ENCODE measurements around the gene ZC3HAV1L.
A peak's percentile ranks its signal among the peaks of the same experiment; 100 is the strongest.
"Not testable (repeated sequence)": the region's sequence is repeated elsewhere in the genome, so short reads cannot be mapped to it uniquely, and the experiment has no call there.

Gene ZC3HAV1L

GRCh38 chr7:139051655-139052054 is 15.8 kb upstream of the ZC3HAV1L start:
- DNase-seq: no peak

- no peak for DNase-seq
These were observed 14.1 kb upstream of the ZC3HAV1L start for GRCh38 chr7:139049936-139050335.

DNA sequence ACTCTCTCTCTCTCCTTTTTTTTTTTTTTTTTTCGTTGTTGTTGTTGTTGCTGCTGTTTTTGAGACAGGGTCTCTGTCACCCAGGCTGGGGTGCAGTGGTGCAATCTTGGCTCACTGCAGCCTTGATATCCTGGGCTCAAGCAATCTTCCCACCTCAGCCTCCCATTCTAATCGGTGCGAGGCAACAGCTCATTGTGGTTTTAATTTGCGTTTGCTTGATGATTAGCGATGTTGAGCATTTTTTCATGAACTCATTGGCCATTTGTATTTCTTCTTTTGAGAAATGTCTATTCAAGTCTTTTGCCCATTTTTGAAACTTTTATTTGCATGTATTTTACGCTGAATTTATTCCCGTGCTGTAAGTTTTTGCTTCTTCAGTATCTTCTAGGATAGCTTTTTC is 13.3 kb upstream of the ZC3HAV1L start:
- no peak for DNase-seq

DNA sequence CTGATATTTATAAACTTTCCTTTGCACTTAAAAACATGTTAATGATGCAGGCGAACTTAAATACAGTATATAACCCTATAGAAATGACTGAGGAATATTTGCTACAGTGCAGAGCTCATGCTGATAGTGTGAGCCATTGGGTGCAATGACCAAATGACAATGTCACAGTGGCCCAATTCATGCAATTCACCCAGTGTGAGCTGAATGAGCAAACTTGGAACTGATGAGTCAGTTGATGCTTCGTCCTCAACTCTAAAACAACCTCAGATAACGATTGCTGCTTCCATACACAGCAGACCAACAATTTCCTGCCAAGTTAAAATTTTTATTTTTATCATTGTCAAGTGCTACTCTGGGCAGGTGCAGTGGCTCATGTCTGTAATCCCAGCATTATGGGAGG is 12.1 kb upstream of the ZC3HAV1L start:
- no peak for DNase-seq

GRCh38 chr7:139046143-139046542 is 10.3 kb upstream of the ZC3HAV1L start:
- DNase-seq: no peak

DNA sequence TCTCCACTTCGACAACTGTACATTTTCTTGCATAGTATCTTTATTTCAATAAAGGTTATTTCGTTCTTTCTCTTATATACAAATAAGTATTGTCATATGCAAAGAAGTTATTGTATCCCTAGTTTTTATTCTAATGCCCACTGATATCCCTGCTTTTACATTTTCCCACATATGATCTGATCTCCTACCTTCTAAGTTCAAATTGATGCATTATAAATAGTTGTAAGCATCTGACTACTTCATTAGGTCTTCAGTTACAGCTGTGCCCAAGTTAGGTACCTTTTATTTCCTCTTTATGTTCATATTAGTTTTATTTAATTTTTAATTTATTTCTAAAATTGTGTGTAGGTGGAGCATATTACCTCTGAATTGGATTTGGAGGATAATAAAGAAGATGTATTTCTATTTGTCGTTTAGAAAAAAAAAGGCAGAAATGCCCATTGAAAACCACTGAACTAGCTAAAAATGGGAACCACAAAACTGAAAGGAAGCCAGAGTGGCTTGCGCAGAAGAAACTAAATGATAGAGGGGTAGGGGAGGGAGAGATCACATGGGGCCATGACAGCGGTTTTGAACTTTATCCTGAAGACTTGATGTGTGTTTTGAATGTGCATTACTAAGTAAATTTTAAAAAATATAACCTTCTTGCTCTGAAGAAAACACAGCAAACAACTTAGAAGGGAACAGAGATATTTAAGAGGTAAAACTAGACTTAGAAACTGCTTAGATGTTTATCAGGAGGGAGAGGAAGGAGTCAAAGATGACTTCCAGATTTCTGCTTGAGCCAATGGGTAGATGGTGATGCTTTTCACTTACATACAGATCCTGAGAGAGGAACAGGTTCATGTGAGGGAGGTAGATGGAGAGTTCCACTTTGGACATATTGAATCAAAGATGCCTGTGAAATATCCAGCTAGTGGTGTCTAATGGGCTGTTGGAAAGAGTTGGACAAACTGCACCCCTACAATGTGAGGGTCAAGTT is 9.3 kb upstream of the ZC3HAV1L start:
- DNase-seq: no peak

DNA sequence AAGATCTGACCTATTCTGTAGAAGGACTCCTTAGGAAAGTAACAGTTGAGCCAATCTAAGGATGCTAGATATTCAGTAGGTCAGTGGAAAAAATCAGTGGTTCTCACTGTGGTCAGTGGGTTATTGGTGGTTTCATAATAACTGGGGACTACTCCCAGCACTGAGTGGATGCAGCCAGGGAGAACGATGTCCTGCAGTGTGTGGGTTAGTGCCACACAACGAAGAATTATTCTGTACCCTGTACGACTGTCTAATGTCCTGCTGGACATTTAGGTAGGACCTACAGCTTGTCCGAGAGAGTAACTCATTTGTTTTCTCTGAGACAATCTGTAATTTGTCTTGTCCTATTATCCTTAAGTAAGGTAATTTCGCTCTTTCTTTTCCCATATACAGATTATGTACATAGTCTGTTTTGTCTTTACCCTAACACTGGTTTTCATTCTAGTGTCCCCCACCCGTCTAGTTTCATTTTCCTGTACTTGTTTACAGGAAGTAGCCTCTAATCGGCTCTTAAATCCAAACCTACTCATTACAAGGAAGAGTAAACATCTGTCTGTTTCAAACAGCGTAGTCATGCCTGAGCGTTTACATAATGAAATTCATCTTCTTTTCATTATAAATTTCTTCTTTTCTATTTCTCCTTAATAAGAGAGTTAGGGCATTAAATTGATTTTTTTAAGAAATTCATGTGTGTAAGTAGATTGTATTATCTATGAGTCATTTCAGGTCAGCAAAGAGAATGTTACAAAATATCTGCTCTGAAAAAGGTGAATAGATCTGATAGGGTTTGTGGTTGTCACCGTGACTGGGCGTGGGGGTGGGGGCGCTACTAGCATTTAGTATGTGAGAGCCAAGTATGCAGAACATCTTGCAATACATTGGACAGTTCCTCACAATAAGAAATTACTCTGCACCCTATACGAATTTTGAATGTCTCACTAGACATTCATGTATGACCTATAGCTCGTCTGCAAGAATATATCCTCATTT is 8.3 kb upstream of the ZC3HAV1L start:
- no peak for DNase-seq

DNA sequence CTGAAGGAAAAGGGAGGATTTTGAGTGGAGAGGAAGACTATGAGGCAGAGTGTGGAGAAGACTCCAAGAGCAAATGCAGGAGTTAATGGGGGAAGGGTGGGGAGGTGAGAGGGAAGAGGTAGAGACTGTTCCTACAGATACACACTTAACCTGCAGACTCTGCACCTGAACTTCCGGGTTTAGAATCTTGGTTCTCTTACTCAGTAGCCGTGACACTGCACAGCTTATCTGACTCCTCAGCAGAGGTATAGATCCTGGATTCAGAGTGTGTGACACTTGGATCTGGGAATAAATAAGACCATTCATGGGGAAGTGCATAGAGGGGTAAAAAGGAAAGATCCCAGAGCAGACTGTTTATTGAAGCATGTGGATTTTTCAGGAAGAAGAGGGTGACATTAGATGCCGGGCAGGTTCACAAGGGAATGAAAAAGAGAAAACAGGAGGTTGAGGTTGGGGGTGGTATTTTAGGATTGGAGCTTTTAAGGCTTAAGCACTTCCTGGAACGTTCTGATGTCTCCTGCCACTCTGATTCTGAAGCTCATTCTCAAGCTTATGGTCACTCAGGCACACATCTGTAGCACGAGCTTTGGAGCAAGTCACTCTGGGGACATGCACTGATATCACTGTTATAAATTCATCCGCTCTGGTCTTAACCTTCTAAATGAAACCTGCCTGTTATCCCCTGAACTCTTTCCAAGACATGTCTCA is 5.7 kb upstream of the ZC3HAV1L start:
- no peak for DNase-seq

DNA sequence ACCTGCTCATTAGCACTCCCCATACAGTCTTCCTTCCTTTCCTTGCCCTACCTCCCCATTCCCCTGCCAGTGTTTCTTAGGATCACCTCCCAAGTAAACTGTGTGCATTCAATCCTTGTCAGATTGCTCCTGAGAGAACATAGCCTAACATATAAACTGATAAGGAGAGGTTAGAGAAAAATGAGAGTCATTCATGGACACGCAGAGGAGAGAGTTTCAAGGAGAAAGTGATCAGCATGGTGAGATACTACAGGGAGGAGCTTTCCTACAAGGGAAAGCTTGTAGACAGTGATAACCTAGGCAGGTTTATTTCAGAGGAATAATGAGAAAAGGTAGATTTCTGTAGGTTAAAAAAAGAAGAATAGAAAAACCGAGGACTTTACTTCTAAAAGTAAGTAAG is 2.8 kb upstream of the ZC3HAV1L start:
- DNase-seq: no peak

DNA sequence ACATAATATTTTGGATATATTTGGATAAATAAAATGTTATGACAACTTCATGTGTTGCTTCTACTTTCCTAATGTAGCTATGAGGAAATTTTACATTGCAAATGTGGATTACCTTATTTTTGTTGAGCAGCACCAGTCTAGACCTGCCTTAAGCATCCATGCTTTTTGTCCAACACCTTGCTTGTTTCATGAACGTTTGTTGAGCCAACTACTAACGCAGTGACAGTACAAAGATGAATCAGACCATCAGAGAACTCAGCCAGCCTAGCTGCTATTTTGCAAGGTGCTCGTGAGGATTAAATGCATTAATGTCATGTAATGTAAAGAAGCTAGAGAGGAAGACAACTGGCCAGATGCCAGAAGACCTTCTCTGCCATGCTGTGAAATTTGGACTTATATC is 1.1 kb upstream of the ZC3HAV1L start:
- no peak for DNase-seq

GRCh38 chr7:139034855-139035585 is 822 bp downstream of the ZC3HAV1L start:
- DNase-seq: peak; percentile 54

- no peak for DNase-seq
These were observed 1.5 kb downstream of the ZC3HAV1L start for GRCh38 chr7:139034336-139034735.

GRCh38 chr7:139033346-139034114 is 2.3 kb downstream of the ZC3HAV1L start:
- no peak for DNase-seq

GRCh38 chr7:139032473-139032872 is 3.4 kb downstream of the ZC3HAV1L start:
- DNase-seq: no peak

- no peak for DNase-seq
These were observed 6.5 kb downstream of the ZC3HAV1L start for GRCh38 chr7:139029353-139029752.

DNA sequence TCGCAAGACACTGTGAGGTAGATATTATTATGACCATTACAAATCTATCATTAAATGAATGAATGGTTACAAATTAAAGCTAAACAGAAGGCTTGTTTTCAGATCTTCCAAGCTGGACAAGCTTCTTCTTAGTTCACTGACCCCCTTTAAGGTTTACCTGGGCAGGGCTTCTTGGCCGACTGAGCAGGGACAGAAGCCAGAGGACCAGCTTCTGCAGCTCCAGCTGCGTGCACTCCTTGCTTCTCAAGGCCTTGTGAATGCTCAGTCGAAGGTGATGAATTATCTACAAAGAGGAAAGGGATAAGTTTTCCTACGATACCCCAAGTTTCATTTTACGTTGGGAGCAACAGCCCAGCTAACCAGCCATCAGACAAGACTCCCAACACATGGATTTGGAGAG is 9.3 kb downstream of the ZC3HAV1L start:
- DNase-seq: no peak

- not testable (repeated sequence) for DNase-seq
These were observed 10.0 kb downstream of the ZC3HAV1L start for GRCh38 chr7:139025861-139026260.

DNA sequence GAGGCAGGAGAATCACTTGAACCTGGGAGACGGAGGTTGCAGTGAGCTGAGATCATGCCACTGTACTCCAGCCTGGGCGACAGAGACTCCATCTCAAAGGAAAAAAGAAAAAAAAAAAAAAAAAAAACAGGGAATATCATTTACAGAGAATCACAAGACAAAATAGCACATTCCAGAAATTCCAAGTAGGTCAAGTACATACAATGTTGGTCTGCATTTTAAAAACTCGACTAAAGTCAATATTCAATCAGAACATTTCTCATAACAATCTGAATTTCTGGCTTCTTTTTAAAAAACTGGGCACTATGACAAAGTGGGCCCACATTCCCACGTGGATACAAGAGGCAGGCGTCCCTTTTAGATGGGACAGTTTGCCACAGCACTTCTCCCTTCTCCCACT is 12.8 kb downstream of the ZC3HAV1L start:
- no peak for DNase-seq

GRCh38 chr7:139022286-139022685 is 13.6 kb downstream of the ZC3HAV1L start:
- DNase-seq: no peak

- no peak for DNase-seq
These were observed 16.9 kb downstream of the ZC3HAV1L start for GRCh38 chr7:139018910-139019309.

- DNase-seq: peak; percentile 67
These were observed 18.8 kb downstream of the ZC3HAV1L start for GRCh38 chr7:139016931-139017511.

Measured in DMS 273 treated with DMSO at 0.1 percent for 48 hours (cell line).